K562 (cell line): ENCODE data around the gene KDM4C. TPM values are rescaled to one million over a fixed set of nuclear protein-coding genes. Genes with fewer than 3 reads are reported as not detected.

ENCODE experiments used
- ATAC-seq: fragments of 200-7000 bp; cut with Tn5 transposase; 3 replicates; pipeline ENCODE4 v1.9.1; 2020; ENCODE audit warnings: moderate library complexity
- BruUV-seq: library from RNA; stranded (reverse); fragments of 400-500 nt; replicated peaks from 2 replicates; lab custom pipeline; 2021; lab: Mats Ljungman, UMichigan
- CTCF ChIA-PET: fragments of 300-600 bp; formaldehyde crosslinking; extraction: SDS; loops from one replicate; lab custom pipeline; 2021; ENCODE audit warnings: low intra/inter-chr PET ratio; lab: Yijun Ruan, JAX
- POLR2A ChIA-PET: fragments of 300-600, 350-650 bp; sonication (Branson Sonifier 250); formaldehyde crosslinking; extraction: SDS; loops from one replicate; lab custom pipeline; 2021; ENCODE audit warnings: antibody characterized with exemption, inconsistent platforms; lab: Yijun Ruan, JAX
- DNase-seq, 4 experiments: peaks; one replicate each; pipeline versions ENCODE4 v3.0.0 to v3.0.0-alpha.2; 2011 to 2018; ENCODE audit warnings: low spot score in 3 of 4, mixed read lengths in 3 of 4; ENCODE audit errors: extremely low read depth in 1 of 4
- FAIRE-seq: peaks from 2 replicates; lab custom pipeline; 2011; peaks lifted over from hg19 to GRCh38; lab: Jason Lieb, UNC
- H2AFZ ChIP-seq: 2 replicates; pipeline ENCODE4 v1.6.0; 2011; ENCODE audit warnings: low read depth, low read length, control low read depth, inconsistent platforms
- H3K27ac ChIP-seq: fragments of 200-600 bp; 3 replicates; pipeline ENCODE4 v1.8.0; 2011; ENCODE audit warnings: low read depth, mild to moderate bottlenecking, control low read depth, inconsistent platforms, low read length, moderate library complexity, mixed read lengths; ENCODE audit errors: extremely low read depth
- H3K27me3 ChIP-seq, 2 experiments: fragments of 300-600 bp in 1 of 2; 2 replicates in 1 of 2; 3 replicates in 1 of 2; pipeline versions ENCODE4 v1.6.0 to v1.8.0; 2011; ENCODE audit warnings: inconsistent platforms in 2 of 2, low read length in 2 of 2, mild to moderate bottlenecking in 1 of 2, mixed read lengths in 1 of 2, moderate library complexity in 1 of 2; ENCODE audit not compliant: control insufficient read depth in 2 of 2, insufficient read depth in 2 of 2
- H3K36me3 ChIP-seq: fragments of 300-600 bp; 3 replicates; pipeline ENCODE4 v1.8.0; 2011; ENCODE audit warnings: mild to moderate bottlenecking, low read length, inconsistent platforms; ENCODE audit not compliant: control insufficient read depth, insufficient read depth
- H3K4me1 ChIP-seq, 2 experiments: fragments of 200-600 bp in 1 of 2; replicated peaks in 1 of 2; 2 replicates in 1 of 2; 3 replicates in 1 of 2; pipeline versions ENCODE4 v1.5.1 to v1.8.0; 2011; ENCODE audit warnings: inconsistent platforms in 2 of 2, low read length in 2 of 2, mild to moderate bottlenecking in 1 of 2, mixed read lengths in 1 of 2, moderate library complexity in 1 of 2; ENCODE audit not compliant: control insufficient read depth in 2 of 2, insufficient read depth in 2 of 2
- H3K4me2 ChIP-seq: 2 replicates; pipeline ENCODE4 v1.6.1; 2011; ENCODE audit warnings: low read length, control low read depth, inconsistent platforms, mixed read lengths; ENCODE audit not compliant: insufficient read depth
- H3K4me3 ChIP-seq: fragments of 200-600 bp; sonication (generic), shearing (Covaris generic); 2 replicates; pipeline ENCODE4 v1.5.1; 2016; ENCODE audit warnings: control low read depth, inconsistent platforms
- H3K79me2 ChIP-seq: fragments of 200-600 bp; 3 replicates; pipeline ENCODE4 v1.8.0; 2011; ENCODE audit warnings: low read length, inconsistent platforms; ENCODE audit not compliant: control insufficient read depth, insufficient read depth
- H3K9ac ChIP-seq, 2 experiments: 2 replicates each; pipeline versions ENCODE4 v1.6.0 to v1.6.1; 2011; ENCODE audit warnings: low read depth in 2 of 2, low read length in 2 of 2, control low read depth in 1 of 2, inconsistent platforms in 1 of 2, mild to moderate bottlenecking in 1 of 2, mixed read lengths in 1 of 2; ENCODE audit not compliant: insufficient read depth in 1 of 2
- H3K9me1 ChIP-seq: one replicate; pipeline ENCODE4 v1.6.0; 2011; ENCODE audit warnings: inconsistent platforms, mild to moderate bottlenecking, low read length, moderate library complexity; ENCODE audit not compliant: control insufficient read depth, insufficient read depth
- H3K9me3 ChIP-seq: replicated peaks from 2 replicates; pipeline ENCODE4 v1.5.1; 2011; ENCODE audit warnings: low read depth, low read length, inconsistent platforms; ENCODE audit not compliant: control insufficient read depth, insufficient read depth
- H4K20me1 ChIP-seq: replicated peaks from 2 replicates; pipeline ENCODE4 v1.6.1; 2011; ENCODE audit warnings: low read length, inconsistent platforms, mixed read lengths; ENCODE audit not compliant: control insufficient read depth, insufficient read depth
- SRF ChIP-seq, 2 experiments: fragments of 250-450, 450-650 bp in 1 of 2; sonication (Bioruptor Pico) in 1 of 2; sonication (generic) in 1 of 2; formaldehyde crosslinking; IDR thresholded peaks; 2 replicates each; pipeline versions ENCODE4 v1.5.0 to v1.5.1; 2020 to 2022; ENCODE audit warnings: mild to moderate bottlenecking in 1 of 2, missing genetic modification reagents in 1 of 2
- ZNF217 ChIP-seq: sonication (generic); formaldehyde crosslinking; IDR thresholded peaks from 2 replicates; pipeline ENCODE4 v1.8.0; 2022; ENCODE audit warnings: mild to moderate bottlenecking, missing genetic modification reagents
- ZNF780A ChIP-seq: fragments of 250-450 bp; sonication (Bioruptor Pico); IDR thresholded peaks from 2 replicates; pipeline ENCODE4 v1.5.0; 2021; ENCODE audit warnings: mild to moderate bottlenecking
- WGBS: fragments of 100-300 bp; shearing (Covaris generic); methylation state at CpG from one replicate; pipeline ENCODE4 v1.1.6; 2016; ENCODE audit warnings: low coverage, mixed read lengths; ENCODE audit not compliant: insufficient coverage; ENCODE audit errors: missing lambda C conversion rate; 5-methylcytosine and 5-hydroxymethylcytosine counted together
- in situ Hi-C: fragments of 300-500 bp; cut with MboI; formaldehyde crosslinking; loops from 4 replicates; pipeline ENCODE4 v1.15.0; 2018; ENCODE audit warnings: inconsistent platforms, mixed read lengths
- intact Hi-C: fragments of 100-400 bp; cut with micrococcal nuclease; formaldehyde crosslinking; loops from 2 replicates; pipeline ENCODE4 v1.14.2; 2022
- polyA plus RNA-seq, 8 experiments: library from polyadenylated mRNA; depleted of rRNA in 4 of 8; stranded (reverse) in 5 of 8; unstranded in 3 of 8; fragments of >200 nt; fragmentation: Nextera tagmentation in 2 of 8; fragmentation: Illumina TruSeq in 1 of 8; extraction: Ambion mirVana in 2 of 8; extraction: Trizol in 1 of 8; gene quantifications; 2 replicates each; pipeline versions ENCODE4 v1.2.1 to v1.2.3, GENCODE V29; 2011 to 2014; ENCODE audit warnings: inconsistent platforms in 1 of 8, missing spikeins in 1 of 8
- total RNA-seq, 7 experiments: library from RNA; depleted of rRNA in 6 of 7; stranded (reverse); fragments of >200 nt in 6 of 7; fragmentation: Illumina TruSeq in 2 of 7; extraction: Trizol in 2 of 7; gene quantifications; 2 replicates each; pipeline versions ENCODE4 v1.2.1 to v1.2.3, GENCODE V29; 2011 to 2021; ENCODE audit warnings: low replicate concordance in 1 of 7
- TF ChIP-seq, protein P1 (sequence below): fragments of 150-350 bp; conservative IDR thresholded peaks from 2 replicates; pipeline ENCODE4 v1.6.1; 2014; ENCODE audit warnings: low read length
- TF ChIP-seq, protein P2 (sequence below): sonication (generic); formaldehyde crosslinking; IDR thresholded peaks from 2 replicates; pipeline ENCODE4 v1.8.0; 2022; ENCODE audit warnings: mild to moderate bottlenecking, missing genetic modification reagents, borderline replicate concordance

The KDM4C gene
- total and polyA plus RNA-seq, 9 of the 15 experiments (the other 6 are each of a cell fraction or from before 2014, with no cell fraction given), result 5.4 to 17.0 (median 12.6) TPM

DNA sequence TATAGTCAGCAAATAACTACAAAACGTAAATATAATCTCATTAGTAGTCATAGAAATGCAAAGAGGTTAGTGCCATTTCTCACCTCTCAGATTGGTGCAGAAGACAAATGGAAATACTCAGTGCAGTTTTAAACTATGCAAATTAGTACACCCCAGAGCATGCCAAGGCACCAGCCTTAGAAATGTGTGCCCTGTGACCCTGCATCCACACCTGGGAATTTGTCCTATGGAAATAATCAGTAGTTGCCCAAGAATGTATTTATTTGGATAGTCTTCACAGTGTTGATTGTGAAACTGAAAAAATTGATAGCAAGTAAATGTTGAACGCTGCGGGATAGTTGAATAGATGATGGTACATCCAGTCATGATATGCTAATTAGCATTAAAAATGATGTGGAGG lies 152.7 kb downstream of the KDM4C start:
- Histone ChIP-seq H3K4me3 (no peak overlapping the region), H3K27ac (no peak overlapping the region), H3K27me3 (no peaks in the 10 kb centered on the region), H3K4me1 (no peaks in the 10 kb centered on the region; a peak in 2 of 5 replicates), H3K36me3 (no peaks in the 10 kb centered on the region; the same call in 2 of the 3 replicates), H3K9me3 (no peaks in the 10 kb centered on the region), H2AFZ (no peak overlapping the region), H4K20me1 (no peaks in the 10 kb centered on the region), H3K79me2 (no peaks in the 10 kb centered on the region; the same call in 2 of the 3 replicates), H3K9ac (no peak overlapping the region), H3K9me1 (no peaks in the 10 kb centered on the region), H3K4me2 (no peak overlapping the region)
- ATAC-seq (no peak), DNase-seq (no peak), FAIRE-seq (no peak)
- TF ChIP-seq, protein P1, sequence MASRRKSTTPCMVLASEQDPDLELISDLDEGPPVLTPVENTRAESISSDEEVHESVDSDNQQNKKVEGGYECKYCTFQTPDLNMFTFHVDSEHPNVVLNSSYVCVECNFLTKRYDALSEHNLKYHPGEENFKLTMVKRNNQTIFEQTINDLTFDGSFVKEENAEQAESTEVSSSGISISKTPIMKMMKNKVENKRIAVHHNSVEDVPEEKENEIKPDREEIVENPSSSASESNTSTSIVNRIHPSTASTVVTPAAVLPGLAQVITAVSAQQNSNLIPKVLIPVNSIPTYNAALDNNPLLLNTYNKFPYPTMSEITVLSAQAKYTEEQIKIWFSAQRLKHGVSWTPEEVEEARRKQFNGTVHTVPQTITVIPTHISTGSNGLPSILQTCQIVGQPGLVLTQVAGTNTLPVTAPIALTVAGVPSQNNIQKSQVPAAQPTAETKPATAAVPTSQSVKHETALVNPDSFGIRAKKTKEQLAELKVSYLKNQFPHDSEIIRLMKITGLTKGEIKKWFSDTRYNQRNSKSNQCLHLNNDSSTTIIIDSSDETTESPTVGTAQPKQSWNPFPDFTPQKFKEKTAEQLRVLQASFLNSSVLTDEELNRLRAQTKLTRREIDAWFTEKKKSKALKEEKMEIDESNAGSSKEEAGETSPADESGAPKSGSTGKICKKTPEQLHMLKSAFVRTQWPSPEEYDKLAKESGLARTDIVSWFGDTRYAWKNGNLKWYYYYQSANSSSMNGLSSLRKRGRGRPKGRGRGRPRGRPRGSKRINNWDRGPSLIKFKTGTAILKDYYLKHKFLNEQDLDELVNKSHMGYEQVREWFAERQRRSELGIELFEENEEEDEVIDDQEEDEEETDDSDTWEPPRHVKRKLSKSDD, result no peak
- TF ChIP-seq ZNF780A (no peak), SRF (CRISPR knock-in tag; IDR thresholded peaks at IDR 0.05) (no peak), ZNF217 (no peak)
- TF ChIP-seq, protein P2, sequence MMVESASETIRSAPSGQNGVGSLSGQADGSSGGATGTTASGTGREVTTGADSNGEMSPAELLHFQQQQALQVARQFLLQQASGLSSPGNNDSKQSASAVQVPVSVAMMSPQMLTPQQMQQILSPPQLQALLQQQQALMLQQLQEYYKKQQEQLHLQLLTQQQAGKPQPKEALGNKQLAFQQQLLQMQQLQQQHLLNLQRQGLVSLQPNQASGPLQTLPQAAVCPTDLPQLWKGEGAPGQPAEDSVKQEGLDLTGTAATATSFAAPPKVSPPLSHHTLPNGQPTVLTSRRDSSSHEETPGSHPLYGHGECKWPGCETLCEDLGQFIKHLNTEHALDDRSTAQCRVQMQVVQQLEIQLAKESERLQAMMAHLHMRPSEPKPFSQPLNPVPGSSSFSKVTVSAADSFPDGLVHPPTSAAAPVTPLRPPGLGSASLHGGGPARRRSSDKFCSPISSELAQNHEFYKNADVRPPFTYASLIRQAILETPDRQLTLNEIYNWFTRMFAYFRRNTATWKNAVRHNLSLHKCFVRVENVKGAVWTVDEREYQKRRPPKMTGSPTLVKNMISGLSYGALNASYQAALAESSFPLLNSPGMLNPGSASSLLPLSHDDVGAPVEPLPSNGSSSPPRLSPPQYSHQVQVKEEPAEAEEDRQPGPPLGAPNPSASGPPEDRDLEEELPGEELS, result no peak
- in situ Hi-C loops, result loop anchor here (25.0 kb wide), 1 partner anchor 277 kb away; no protein-coding TSS in a partner anchor
- WGBS, result 62% methylated on average over 3 of the region's 3 CpGs
- ChIA-PET CTCF (no interaction called here), POLR2A (no interaction called here)
- intact Hi-C loops, result loop anchor here (1.0 kb wide), 1 partner anchor 276 kb away; no protein-coding TSS in a partner anchor
- BruUV-seq, result no TSS peak
